Umbilical cord (tissue), 1 donor: ENCODE measurements around the gene BRMS1L. TPM values are rescaled to one million over a fixed set of nuclear protein-coding genes. Genes with fewer than 3 reads are reported as not detected.

Experiments
- total RNA-seq: library from RNA; depleted of rRNA; stranded (reverse); fragments of >200 nt; gene quantifications from one replicate; pipeline ENCODE4 v1.2.3, GENCODE V29; 2014; ENCODE audit warnings: low replicate concordance; ENCODE audit not compliant: insufficient read depth

The BRMS1L gene
- total RNA-seq, 1 donor from 2014 or later, result 12.0 TPM

Other genes with a start within 250 kb of the BRMS1L start
- 69.1 TPM for gene RALGAPA1, start 17.0 kb upstream of the BRMS1L start, total RNA-seq